A549 (cell line): Measurements from ENCODE around the gene ANKS1B. TPM values are rescaled to one million over a fixed set of nuclear protein-coding genes. Genes with fewer than 3 reads are reported as not detected.

Experiments
- ATAC-seq, 2 experiments: fragments of 200-7000 bp in 1 of 2; fragments of >200 bp in 1 of 2; cut with Nextera tagmentation in 1 of 2; cut with Tn5 transposase in 1 of 2; 3 replicates each; pipeline versions ENCODE4 v1.8.0 to v1.9.1; 2018 to 2020; ENCODE audit warnings: mild to moderate bottlenecking in 1 of 2, moderate library complexity in 1 of 2
- CTCF ChIA-PET: fragments of 300-600 bp; sonication (Branson Sonifier 250); formaldehyde crosslinking; extraction: SDS; loops from one replicate; lab custom pipeline; 2021; ENCODE audit warnings: antibody characterized with exemption, inconsistent platforms; lab: Yijun Ruan, JAX
- POLR2A ChIA-PET: fragments of 350-600 bp; formaldehyde crosslinking; extraction: SDS; loops from one replicate; lab custom pipeline; 2021; ENCODE audit warnings: antibody characterized with exemption, inconsistent platforms; lab: Yijun Ruan, JAX
- DNase-seq, 2 experiments: peaks; one replicate each; pipeline versions ENCODE4 v3.0.0 to v3.0.0-alpha.2; 2011 to 2016; ENCODE audit warnings: low read depth in 1 of 2, low spot score in 1 of 2
- FAIRE-seq: peaks from 2 replicates; lab custom pipeline; 2011; peaks lifted over from hg19 to GRCh38; lab: Jason Lieb, UNC
- H3K27ac ChIP-seq, 2 experiments: fragments of >200 bp; sonication (Bioruptor Twin); formaldehyde crosslinking; 3 replicates each; pipeline ENCODE4 v1.5.1; 2016 to 2017
- H3K4me1 ChIP-seq: fragments of >200 bp; sonication (Bioruptor Twin); formaldehyde crosslinking; 3 replicates; pipeline ENCODE4 v1.6.1; 2016
- H3K4me2 ChIP-seq: fragments of >200 bp; sonication (Bioruptor Twin); formaldehyde crosslinking; 3 replicates; pipeline ENCODE4 v1.6.1; 2016
- H3K4me3 ChIP-seq: fragments of >200 bp; sonication (Bioruptor Twin); formaldehyde crosslinking; 3 replicates; pipeline ENCODE4 v1.5.1; 2016
- H3K9me3 ChIP-seq: fragments of >200 bp; sonication (Bioruptor Twin); formaldehyde crosslinking; 3 replicates; pipeline ENCODE4 v1.6.1; 2016
- CTCF ChIP-seq: fragments of >200 bp; sonication (Bioruptor Twin); formaldehyde crosslinking; IDR thresholded peaks from 3 replicates; pipeline ENCODE4 v1.5.1; 2016
- EHF ChIP-seq: fragments of 250-450 bp; sonication (Bioruptor Pico); IDR thresholded peaks from 2 replicates; pipeline ENCODE4 v1.5.0; 2020; ENCODE audit warnings: mild to moderate bottlenecking
- EHMT2 ChIP-seq: fragments of 200-600 bp; sonication (generic); IDR thresholded peaks from 2 replicates; pipeline ENCODE4 v1.6.1; 2016; ENCODE audit warnings: antibody characterized with exemption, low read depth, mild to moderate bottlenecking, moderate library complexity
- ELK1 ChIP-seq: fragments of 150-350 bp; IDR thresholded peaks from 2 replicates; pipeline ENCODE4 v1.6.1; 2014; ENCODE audit warnings: low read depth, mild to moderate bottlenecking, low read length
- EP300 ChIP-seq, 2 experiments: fragments of >200 bp; sonication (Bioruptor Twin); formaldehyde crosslinking; IDR thresholded peaks; 2 replicates in 1 of 2; 3 replicates in 1 of 2; pipeline ENCODE4 v1.6.1; 2016 to 2017
- ESRRA ChIP-seq: fragments of 150-350 bp; IDR thresholded peaks from 2 replicates; pipeline ENCODE4 v1.6.1; 2014; ENCODE audit warnings: mild to moderate bottlenecking, low read length, borderline replicate concordance
- FOXS1 ChIP-seq: fragments of 250-450 bp; sonication (Bioruptor Pico); IDR thresholded peaks from 2 replicates; pipeline ENCODE4 v1.5.0; 2020; ENCODE audit warnings: mild to moderate bottlenecking, moderate library complexity
- HDAC2 ChIP-seq: fragments of 200-600 bp; sonication (generic); IDR thresholded peaks from 2 replicates; pipeline ENCODE4 v1.6.1; 2016
- HEYL ChIP-seq: fragments of 250-450 bp; sonication (Bioruptor Pico); IDR thresholded peaks from 2 replicates; pipeline ENCODE4 v1.8.0; 2021; ENCODE audit warnings: mild to moderate bottlenecking, moderate library complexity
- HOXA7 ChIP-seq: fragments of 250-450 bp; sonication (Bioruptor Pico); IDR thresholded peaks from 2 replicates; pipeline ENCODE4 v1.5.0; 2020; ENCODE audit warnings: mild to moderate bottlenecking, moderate library complexity
- KDM5A ChIP-seq: fragments of 200-600 bp; sonication (generic); IDR thresholded peaks from 2 replicates; pipeline ENCODE4 v1.6.1; 2016; ENCODE audit warnings: antibody characterized with exemption, mild to moderate bottlenecking
- MAZ ChIP-seq: fragments of 150-350 bp; IDR thresholded peaks from 2 replicates; pipeline ENCODE4 v1.6.1; 2014; ENCODE audit warnings: antibody characterized with exemption, low read depth, low read length, borderline replicate concordance
- MYC ChIP-seq: IDR thresholded peaks from 2 replicates; pipeline ENCODE4 v1.6.1; 2012; ENCODE audit warnings: mild to moderate bottlenecking, inconsistent platforms, low read length, improper control_type of control experiment, borderline replicate concordance
- NFE2L2 ChIP-seq: fragments of 150-350 bp; conservative IDR thresholded peaks from 2 replicates; pipeline ENCODE4 v1.6.1; 2014; ENCODE audit warnings: low read length
- NPAS2 ChIP-seq: fragments of 250-450 bp; sonication (Bioruptor Pico); IDR thresholded peaks from 2 replicates; pipeline ENCODE4 v1.8.0; 2022; ENCODE audit warnings: mild to moderate bottlenecking, moderate library complexity, borderline replicate concordance
- NR3C1 ChIP-seq: fragments of >200 bp; sonication (Bioruptor Twin); formaldehyde crosslinking; IDR thresholded peaks from 3 replicates; pipeline ENCODE4 v1.6.1; 2017
- PBX3 ChIP-seq: IDR thresholded peaks from 2 replicates; pipeline ENCODE4 v1.6.1; 2012
- PHF8 ChIP-seq: fragments of 200-600 bp; sonication (generic); IDR thresholded peaks from 2 replicates; pipeline ENCODE4 v1.6.1; 2016; ENCODE audit warnings: low read depth, mild to moderate bottlenecking, antibody characterized with exemption, moderate library complexity, borderline replicate concordance
- POLR2A ChIP-seq: IDR thresholded peaks from 2 replicates; pipeline ENCODE4 v1.6.1; 2012; ENCODE audit warnings: mild to moderate bottlenecking, low read length
- POLR2AphosphoS2 ChIP-seq: conservative IDR thresholded peaks from 2 replicates; pipeline ENCODE4 v1.6.1; 2012; ENCODE audit warnings: low read length, improper control_type of control experiment, inconsistent platforms
- RAD21 ChIP-seq, 2 experiments: fragments of >200 bp in 1 of 2; sonication (Bioruptor Twin) in 1 of 2; formaldehyde crosslinking in 1 of 2; IDR thresholded peaks in 1 of 2; conservative IDR thresholded peaks in 1 of 2; 2 replicates in 1 of 2; 3 replicates in 1 of 2; pipeline ENCODE4 v1.6.1; 2012 to 2018; ENCODE audit warnings: inconsistent platforms in 1 of 2
- RARB ChIP-seq: fragments of 250-450 bp; sonication (Bioruptor Pico); IDR thresholded peaks from 2 replicates; pipeline ENCODE4 v1.8.0; 2021; ENCODE audit warnings: mild to moderate bottlenecking, moderate library complexity
- SMC3 ChIP-seq: fragments of >200 bp; sonication (Bioruptor Twin); formaldehyde crosslinking; IDR thresholded peaks from 3 replicates; pipeline ENCODE4 v1.6.1; 2018; ENCODE audit warnings: inconsistent platforms
- SREBF2 ChIP-seq: fragments of 450-650 bp; IDR thresholded peaks from 2 replicates; pipeline ENCODE4 v1.6.1; 2014; ENCODE audit warnings: mild to moderate bottlenecking, moderate library complexity
- ZFP36 ChIP-seq: fragments of 450-650 bp; IDR thresholded peaks from 2 replicates; pipeline ENCODE4 v1.6.1; 2014; ENCODE audit warnings: borderline replicate concordance; ENCODE audit not compliant: partially characterized antibody
- ZNF302 ChIP-seq: fragments of 250-450 bp; sonication (Bioruptor Pico); IDR thresholded peaks from 2 replicates; pipeline ENCODE4 v1.9.0; 2021; ENCODE audit warnings: inconsistent platforms, mild to moderate bottlenecking, moderate library complexity
- WGBS: methylation state at CpG from one replicate; pipeline ENCODE4 v1.1.6; 2017; ENCODE audit errors: missing lambda C conversion rate; 5-methylcytosine and 5-hydroxymethylcytosine counted together
- polyA plus RNA-seq, 4 experiments: library from polyadenylated mRNA; depleted of rRNA in 3 of 4; stranded (reverse); fragments of >200 nt; fragmentation: RNase III in 1 of 4; extraction: RNeasy Plus Mini Kit Qiagen cat#74134 plus additional on column Dnase treatment in 1 of 4; gene quantifications; 2 replicates in 3 of 4; 3 replicates in 1 of 4; pipeline ENCODE4 v1.2.3, GENCODE V29; 2011 to 2017
- TF ChIP-seq, protein P1 (sequence below): IDR thresholded peaks from 2 replicates; pipeline ENCODE4 v1.6.1; 2012

Gene ANKS1B
- polyA plus RNA-seq, 2 of the 4 experiments (the other 2 are of a cell fraction): 1.5 to 2.2 TPM

GRCh38 chr12:98741196-98741555 lies 1243.6 kb downstream of the ANKS1B start:
- FAIRE-seq (no peak), DNase-seq (no peak), ATAC-seq (no peak)
- H3K27ac ChIP-seq: no peak overlapping the region
- H3K4me3 ChIP-seq: no peak overlapping the region
- ChIA-PET POLR2A (no interaction called here), CTCF (interaction anchor here (0.9 to 2.6 kb wide), 4 partner anchors 10 to 42 kb away, joined by 3 to 13 read pairs (median 6); no protein-coding TSS in a partner anchor)
- H3K9me3 ChIP-seq: no peaks in the 10 kb centered on the region
- no peak overlapping the region for H3K4me2 ChIP-seq
- peaks cover 12% of the 10 kb centered on the region; the same call in 2 of the 3 replicates for H3K4me1 ChIP-seq
- no peak for TF ChIP-seq HDAC2
- TF ChIP-seq NPAS2 (CRISPR knock-in tag): no peak
- no peak for TF ChIP-seq NFE2L2
- no peak for TF ChIP-seq SREBF2
- TF ChIP-seq EHF: no peak
- TF ChIP-seq MAZ: no peak
- TF ChIP-seq KDM5A: no peak
- no peak for TF ChIP-seq PHF8
- no peak for TF ChIP-seq ELK1
- no peak for TF ChIP-seq NR3C1
- no peak for TF ChIP-seq RARB (CRISPR knock-in tag)
- TF ChIP-seq MYC: no peak
- no peak for TF ChIP-seq HEYL (CRISPR knock-in tag)
- no peak for TF ChIP-seq POLR2A
- no peak for TF ChIP-seq ZNF302 (CRISPR knock-in tag)
- no peak for TF ChIP-seq FOXS1 (CRISPR knock-in tag)
- no peak for TF ChIP-seq ZFP36
- TF ChIP-seq SMC3: no peak
- no peak for TF ChIP-seq CTCF
- 79% methylated on average over 4 of the region's 4 CpGs for WGBS

GRCh38 chr12:98740751-98741150 lies 1244.0 kb downstream of the ANKS1B start:
- Histone ChIP-seq H3K4me3 (no peak overlapping the region), H3K4me1 (peaks cover 12% of the 10 kb centered on the region; the same call in 2 of the 3 replicates)
- CTCF ChIA-PET: interaction anchor here (1.0 to 2.6 kb wide), 3 partner anchors 11 to 42 kb away, joined by 4 to 13 read pairs (median 9); no protein-coding TSS in a partner anchor
- WGBS: 23% methylated on average over 1 of the region's 1 CpG
- no peak for TF ChIP-seq POLR2AphosphoS2
- TF ChIP-seq RAD21 (conservative IDR thresholded peaks at IDR 0.05 in 1 of 2, IDR thresholded peaks at IDR 0.05 in 1 of 2): no peak
- TF ChIP-seq, protein P1, sequence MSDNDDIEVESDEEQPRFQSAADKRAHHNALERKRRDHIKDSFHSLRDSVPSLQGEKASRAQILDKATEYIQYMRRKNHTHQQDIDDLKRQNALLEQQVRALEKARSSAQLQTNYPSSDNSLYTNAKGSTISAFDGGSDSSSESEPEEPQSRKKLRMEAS: no peak
- TF ChIP-seq SMC3: no peak
- TF ChIP-seq HOXA7 (CRISPR knock-in tag): no peak
- no peak for TF ChIP-seq EP300 (IDR thresholded peaks at IDR 0.05)
- no peak for TF ChIP-seq PBX3
- TF ChIP-seq EHMT2: no peak
- no peak for TF ChIP-seq ZFP36
- TF ChIP-seq ELK1: no peak
- TF ChIP-seq HDAC2: no peak
- TF ChIP-seq NPAS2 (CRISPR knock-in tag): no peak
- no peak for TF ChIP-seq ESRRA
- TF ChIP-seq, all 56 proteins: peak for 0
- H3K4me2 ChIP-seq: no peak overlapping the region
- H3K27ac ChIP-seq: no peak overlapping the region
- FAIRE-seq (peak; percentile 43), DNase-seq (no peak), ATAC-seq (no peak)
- H3K9me3 ChIP-seq: no peaks in the 10 kb centered on the region
- POLR2A ChIA-PET: no interaction called here
